Measurements from ENCODE around the gene EGR2.
A peak's percentile ranks its signal among the peaks of the same experiment; 100 is the strongest.

The EGR2 gene

GRCh38 chr10:62806251-62806650, 9.9 kb downstream of the EGR2 start:
- peak overlapping the region; percentile 93 for H3K4me3 ChIP-seq (ENCODE audit: low read depth, low read length)
- TF ChIP-seq CTCF (IDR thresholded peaks at IDR 0.05; ENCODE audit: low read depth, low read length, missing control alignments): no peak
- H3K27ac ChIP-seq: no peak overlapping the region
- no peaks in the 10 kb centered on the region for H3K27me3 ChIP-seq (replicated peaks)
- no peak for DNase-seq
- in situ Hi-C loops (cut with HindIII; ENCODE audit: low pct_ligation_motif_present, low sequenced_read_pairs): loop anchor here (25.0 kb wide), 1 partner anchor 194 kb away; no protein-coding TSS in a partner anchor
- no peaks in the 10 kb centered on the region for H3K36me3 ChIP-seq (replicated peaks)

- no peak for TF ChIP-seq CTCF (IDR thresholded peaks at IDR 0.05; ENCODE audit: low read depth, low read length, missing control alignments)
- in situ Hi-C loops (cut with HindIII; ENCODE audit: low pct_ligation_motif_present, low sequenced_read_pairs): loop anchor here (25.0 kb wide), 1 partner anchor 193 kb away; no protein-coding TSS in a partner anchor
- DNase-seq: peak; percentile 29
- Histone ChIP-seq H3K27me3 (replicated peaks) (no peaks in the 10 kb centered on the region), H3K36me3 (replicated peaks) (no peaks in the 10 kb centered on the region), H3K4me3 (ENCODE audit: low read depth, low read length) (peak overlapping the region; percentile 93), H3K27ac (peak overlapping the region; percentile 87)
Observed at GRCh38 chr10:62805231-62806099, 10.7 kb downstream of the EGR2 start.

DNA sequence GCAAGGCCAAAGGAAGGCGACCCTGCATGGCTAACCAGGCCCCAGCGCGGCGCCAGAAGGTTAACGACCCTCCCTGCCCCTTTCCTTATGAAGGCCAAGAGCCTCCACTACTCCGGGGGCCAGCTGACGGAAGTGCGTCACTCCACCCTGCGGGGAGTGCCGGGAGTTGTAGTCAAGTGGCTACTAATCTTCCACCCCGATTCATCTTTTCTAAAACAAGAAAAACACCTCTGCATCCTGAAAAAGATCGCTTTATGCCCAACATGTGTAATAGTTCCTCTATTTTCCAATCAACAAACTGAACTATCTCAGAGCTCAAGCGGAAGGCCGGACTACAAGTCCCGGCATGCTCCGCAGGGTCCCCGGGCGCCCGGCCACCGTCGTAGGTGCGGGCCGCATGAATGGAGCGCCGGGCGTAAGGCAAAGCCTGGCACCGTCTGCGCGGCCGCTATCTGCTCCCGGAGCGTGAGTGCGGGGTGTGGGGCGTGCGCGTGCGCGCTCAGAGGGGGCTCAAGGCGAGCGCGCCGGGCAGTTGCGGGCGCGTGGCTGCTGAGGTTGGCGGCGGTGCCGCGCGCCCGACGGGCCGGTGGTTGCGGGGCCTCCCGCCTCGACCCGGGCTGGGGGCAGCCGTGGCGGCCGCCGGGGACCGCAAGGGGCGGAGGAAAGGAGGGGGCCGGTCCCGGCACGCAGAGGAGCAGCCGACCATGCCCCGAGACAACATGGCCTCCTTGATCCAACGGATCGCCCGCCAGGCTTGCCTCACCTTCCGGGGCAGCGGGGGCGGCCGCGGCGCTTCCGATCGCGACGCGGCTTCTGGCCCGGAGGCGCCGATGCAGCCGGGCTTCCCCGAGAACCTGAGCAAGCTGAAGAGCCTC, 11.6 kb downstream of the EGR2 start, which contains the start of gene ADO:
TSS of gene ADO (plus strand) at position 365 of the 875 bp plus-strand sequence. CDS start at position 705, 340 bp downstream.
- peak within 1 kb of the TSS; percentile 93 for H3K4me3 ChIP-seq (ENCODE audit: low read depth, low read length)
- H3K36me3 ChIP-seq (replicated peaks): no peaks in the 10 kb centered on the region
- peak; percentile 68 for DNase-seq
- H3K27me3 ChIP-seq (replicated peaks): no peaks in the 10 kb centered on the region
- in situ Hi-C loops (cut with HindIII; ENCODE audit: low pct_ligation_motif_present, low sequenced_read_pairs): loop anchor here (25.0 kb wide), 1 partner anchor 192 kb away; no protein-coding TSS in a partner anchor
- no peak for TF ChIP-seq CTCF (IDR thresholded peaks at IDR 0.05; ENCODE audit: low read depth, low read length, missing control alignments)
- peak within 1 kb of the TSS; percentile 87 for H3K27ac ChIP-seq

GRCh38 chr10:62803724-62804355, 12.3 kb downstream of the EGR2 start:
- no peaks in the 10 kb centered on the region for H3K27me3 ChIP-seq (replicated peaks)
- H3K4me3 ChIP-seq (ENCODE audit: low read depth, low read length): peak overlapping the region; percentile 93
- peak overlapping the region; percentile 87 for H3K27ac ChIP-seq
- in situ Hi-C loops (cut with HindIII; ENCODE audit: low pct_ligation_motif_present, low sequenced_read_pairs): loop anchor here (25.0 kb wide), 1 partner anchor 192 kb away; no protein-coding TSS in a partner anchor
- DNase-seq: no peak
- TF ChIP-seq CTCF (IDR thresholded peaks at IDR 0.05; ENCODE audit: low read depth, low read length, missing control alignments): no peak
- no peaks in the 10 kb centered on the region for H3K36me3 ChIP-seq (replicated peaks)

- no peak for TF ChIP-seq CTCF (IDR thresholded peaks at IDR 0.05; ENCODE audit: low read depth, low read length, missing control alignments)
Observed at GRCh38 chr10:62801871-62802270, 14.3 kb downstream of the EGR2 start.

More at GRCh38 chr10:62801871-62802270, 14.3 kb downstream of the EGR2 start:
- in situ Hi-C loops (cut with HindIII; ENCODE audit: low pct_ligation_motif_present, low sequenced_read_pairs): loop anchor here (25.0 kb wide), 1 partner anchor 190 kb away; no protein-coding TSS in a partner anchor
- no peak overlapping the region for H3K4me3 ChIP-seq (ENCODE audit: low read depth, low read length)
- no peak overlapping the region for H3K27ac ChIP-seq
- H3K36me3 ChIP-seq (replicated peaks): no peaks in the 10 kb centered on the region
- no peaks in the 10 kb centered on the region for H3K27me3 ChIP-seq (replicated peaks)
- DNase-seq: no peak
